Smooth muscle cell of the brain vasculature (primary cell): Measurements from ENCODE around the gene GRM7.

ENCODE experiments used
- DNase-seq: peaks from one replicate; pipeline ENCODE4 v3.0.0-alpha.2; 2012; ENCODE audit warnings: low read depth, low spot score

Gene GRM7

DNA sequence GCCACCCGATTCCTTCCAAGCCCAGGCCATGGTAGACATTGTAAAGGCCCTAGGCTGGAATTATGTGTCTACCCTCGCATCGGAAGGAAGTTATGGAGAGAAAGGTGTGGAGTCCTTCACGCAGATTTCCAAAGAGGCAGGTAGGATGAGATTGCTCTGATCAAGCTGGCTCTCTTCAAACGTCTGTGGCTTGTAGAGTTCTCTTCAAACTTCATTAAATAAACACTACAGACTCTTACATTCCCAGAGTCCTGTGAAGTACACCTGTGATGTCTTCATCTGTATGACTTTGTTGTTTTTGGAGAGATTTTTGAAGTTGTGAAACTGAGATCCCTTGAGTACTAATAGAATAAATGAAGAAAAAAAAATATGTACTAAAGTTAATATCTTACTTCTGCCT, 285.6 kb downstream of the GRM7 start:
- DNase-seq: no peak

DNA sequence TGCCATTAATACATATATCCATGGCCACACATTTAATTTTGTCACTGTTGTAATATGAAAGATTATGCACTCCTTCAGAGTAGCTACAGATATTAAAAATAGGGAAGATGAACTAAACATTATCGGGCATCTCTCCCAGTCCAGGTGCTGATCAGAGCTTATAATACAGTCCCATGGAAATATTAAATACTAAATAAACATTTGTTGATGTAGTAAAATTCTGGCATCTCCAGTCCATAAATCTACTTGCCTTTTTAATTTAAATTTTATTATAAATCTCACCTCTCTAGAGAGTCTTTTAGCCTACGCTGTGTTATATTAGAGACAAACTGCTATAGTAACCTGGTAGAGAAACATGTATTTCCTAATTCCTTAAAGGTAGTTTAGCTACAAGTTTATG, 297.6 kb downstream of the GRM7 start:
- no peak for DNase-seq

GRCh38 chr3:7160689-7161088, 299.8 kb downstream of the GRM7 start:
- DNase-seq: no peak

DNA sequence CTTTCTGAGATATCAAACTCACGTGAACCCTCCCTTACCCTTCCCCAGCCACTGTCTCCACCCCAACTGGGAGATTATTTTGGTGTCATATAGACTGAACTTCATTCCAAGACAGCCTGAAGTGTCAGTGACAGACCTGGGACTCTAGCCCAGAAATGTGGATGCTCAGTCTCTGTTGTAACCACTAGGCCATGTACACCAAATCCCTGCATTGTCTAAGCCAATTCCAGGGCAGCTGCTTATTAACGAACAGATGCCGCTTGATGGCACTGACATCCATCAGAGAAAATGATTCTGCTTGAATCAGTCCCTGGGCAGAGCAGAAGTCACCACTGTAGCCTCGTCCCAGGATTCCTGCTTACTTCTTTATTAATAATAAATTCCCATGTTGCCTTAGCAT, 305.5 kb downstream of the GRM7 start:
- DNase-seq: no peak

- no peak for DNase-seq
Observed at GRCh38 chr3:7171493-7171892, 310.6 kb downstream of the GRM7 start.

GRCh38 chr3:7172996-7173395, 312.1 kb downstream of the GRM7 start:
- no peak for DNase-seq

- DNase-seq: no peak
Observed at GRCh38 chr3:7188551-7188950, 327.6 kb downstream of the GRM7 start.

GRCh38 chr3:7190095-7190494, 329.2 kb downstream of the GRM7 start:
- no peak for DNase-seq

DNA sequence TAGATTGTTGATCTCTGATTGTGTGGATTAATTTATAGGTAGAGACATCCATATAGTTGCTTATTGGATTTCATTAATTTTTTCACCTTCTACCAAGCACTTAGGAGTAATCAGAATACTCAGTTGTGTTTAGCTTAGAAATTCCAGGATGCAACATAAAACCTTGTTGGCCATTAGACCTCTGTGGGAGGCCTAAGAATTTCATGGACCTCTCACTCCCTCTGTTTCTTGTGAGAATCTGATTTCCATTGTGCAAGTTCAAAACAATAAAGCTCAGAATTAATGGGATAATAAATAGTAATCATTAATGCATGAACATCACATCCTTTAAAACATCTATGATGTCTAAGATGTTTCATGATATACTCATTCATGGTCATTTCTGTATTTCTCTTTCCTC, 332.4 kb downstream of the GRM7 start:
- no peak for DNase-seq

- no peak for DNase-seq
Observed at GRCh38 chr3:7194071-7194835, 333.3 kb downstream of the GRM7 start.

- no peak for DNase-seq
Observed at GRCh38 chr3:7195934-7196333, 335.0 kb downstream of the GRM7 start.

GRCh38 chr3:7201784-7202183, 340.9 kb downstream of the GRM7 start:
- no peak for DNase-seq

DNA sequence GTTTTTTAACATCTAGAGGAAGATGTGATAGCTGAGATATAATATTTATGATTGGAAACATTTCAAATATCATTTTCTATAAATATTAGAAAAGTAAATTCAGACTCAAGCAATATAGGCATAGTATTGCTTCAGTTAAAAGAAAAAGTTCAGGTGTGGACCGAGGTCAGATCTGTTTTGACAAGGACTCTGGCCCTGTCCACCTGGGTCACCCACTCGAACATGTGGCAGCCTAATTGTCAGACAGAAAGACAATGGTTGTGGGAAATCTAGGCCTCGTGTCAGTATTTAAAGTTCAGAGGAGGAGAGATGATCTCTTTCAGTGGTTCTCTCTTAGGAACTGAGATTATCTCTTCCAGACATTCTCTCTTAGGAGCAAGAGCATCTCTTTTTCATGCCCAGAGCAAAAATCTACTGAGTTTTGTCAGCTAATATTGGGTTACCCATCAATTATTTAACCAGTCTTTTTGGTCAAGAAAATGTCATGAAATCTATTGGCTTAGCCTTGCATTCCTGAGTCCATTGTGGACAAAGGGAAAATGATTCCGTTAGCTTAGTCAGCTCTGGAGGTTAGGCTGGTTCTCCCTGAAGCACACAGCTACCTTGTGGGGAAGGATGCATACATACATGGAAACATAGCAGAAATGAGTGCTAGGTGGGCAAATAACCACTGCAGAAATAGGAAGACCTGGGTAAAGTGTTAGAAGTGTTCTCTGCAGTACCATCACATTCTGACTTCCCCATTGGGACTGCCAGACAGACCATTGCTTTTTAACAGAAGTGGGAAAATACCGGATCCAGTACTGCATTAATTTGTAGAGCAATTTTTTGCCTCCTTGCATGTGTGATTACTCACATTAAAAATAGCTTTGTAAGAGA, 343.3 kb downstream of the GRM7 start:
- no peak for DNase-seq

DNA sequence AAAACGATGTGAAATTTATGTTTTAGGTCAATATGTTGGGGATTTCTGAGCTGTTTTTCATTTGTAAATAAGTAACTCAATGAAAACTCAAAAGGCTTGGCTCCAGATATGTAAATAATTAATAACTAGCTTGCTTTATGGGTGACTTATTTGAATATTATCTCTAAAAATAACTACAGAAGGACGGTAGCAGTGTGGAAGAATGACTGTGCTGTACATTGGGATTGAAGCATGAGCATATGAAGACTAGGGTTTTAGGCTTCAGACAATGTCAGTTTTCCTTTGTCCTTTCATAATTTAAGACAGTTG, 343.9 kb downstream of the GRM7 start:
- DNase-seq: no peak

GRCh38 chr3:7205535-7205934, 344.6 kb downstream of the GRM7 start:
- no peak for DNase-seq

- DNase-seq: no peak
Observed at GRCh38 chr3:7205962-7206361, 345.0 kb downstream of the GRM7 start.

GRCh38 chr3:7207125-7207524, 346.2 kb downstream of the GRM7 start:
- DNase-seq: no peak

GRCh38 chr3:7207928-7208327, 347.0 kb downstream of the GRM7 start:
- DNase-seq: no peak

DNA sequence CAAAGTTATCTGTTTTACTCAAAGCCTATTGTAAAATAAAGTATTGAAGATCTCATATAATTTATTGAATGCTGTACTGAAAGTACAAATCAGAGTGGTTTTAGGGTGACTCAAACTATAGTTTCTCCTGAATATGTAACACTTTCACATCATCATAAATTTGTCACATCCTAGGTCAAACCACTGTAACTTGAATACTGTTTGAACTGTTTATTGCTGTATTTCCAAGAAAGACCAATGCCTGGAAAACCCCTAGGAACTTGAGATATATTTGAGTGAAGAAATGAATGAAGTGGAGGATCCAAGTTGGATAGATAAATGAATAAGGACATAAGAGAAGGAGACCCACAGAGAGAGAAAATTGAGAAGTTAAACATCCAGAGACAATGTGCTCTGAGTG, 348.2 kb downstream of the GRM7 start:
- no peak for DNase-seq

- DNase-seq: no peak
Observed at GRCh38 chr3:7211740-7212139, 350.8 kb downstream of the GRM7 start.

DNA sequence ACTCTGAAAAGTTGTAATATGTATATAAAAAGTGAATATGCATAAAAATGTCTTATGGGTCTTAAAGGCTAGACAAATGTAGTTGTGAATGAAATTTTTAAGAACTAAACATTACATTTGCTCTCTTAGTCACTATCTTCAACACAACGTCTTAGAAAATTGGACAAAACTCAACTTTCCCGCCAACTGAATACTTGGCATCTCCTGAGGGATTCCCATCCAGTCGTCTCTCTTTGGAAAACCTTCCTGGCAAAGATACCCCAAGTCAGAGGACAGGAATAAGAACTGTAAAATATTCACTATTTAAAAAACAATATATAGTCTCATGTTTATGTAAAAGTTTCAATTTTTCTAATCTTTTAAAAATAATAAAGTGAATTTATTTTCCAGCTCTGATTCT, 354.8 kb downstream of the GRM7 start:
- no peak for DNase-seq

GRCh38 chr3:7226393-7226792, 365.5 kb downstream of the GRM7 start:
- DNase-seq: no peak

GRCh38 chr3:7238565-7239295, 377.8 kb downstream of the GRM7 start:
- no peak for DNase-seq
